HCT116 (cell line): ENCODE data around the gene EXD3. TPM values are rescaled to one million over a fixed set of nuclear protein-coding genes. Genes with fewer than 3 reads are reported as not detected.

Experiments used
- ATAC-seq: fragments of 200-7000 bp; cut with Tn5 transposase; 2 replicates; pipeline ENCODE4 v1.9.1; 2020; ENCODE audit warnings: mild to moderate bottlenecking, moderate library complexity
- BruUV-seq: library from RNA; stranded (reverse); fragments of 400-500 nt; replicated peaks from 2 replicates; lab custom pipeline; 2021; lab: Mats Ljungman, UMichigan
- CTCF ChIA-PET: fragments of 300-600 bp; sonication (Branson Sonifier 250); formaldehyde crosslinking; loops from one replicate; lab custom pipeline; 2021; ENCODE audit warnings: antibody characterized with exemption; lab: Charles Lee
- POLR2A ChIA-PET: fragments of 300-600, 350-600 bp; sonication (Branson Sonifier 250); formaldehyde crosslinking; loops from one replicate; lab custom pipeline; 2021; ENCODE audit warnings: antibody characterized with exemption; lab: Charles Lee
- RAD21 ChIA-PET, 2 experiments: fragments of 300-600 bp; sonication (Branson Sonifier 250); formaldehyde crosslinking; loops; one replicate each; lab custom pipeline; 2023; ENCODE audit warnings: low total read pairs in 2 of 2; ENCODE audit not compliant: uncharacterized antibody in 2 of 2, unreplicated experiment in 2 of 2, low non-redundant PET in 1 of 2; lab: Charles Lee
- DNase-seq: peaks from one replicate; pipeline ENCODE4 v3.0.0-alpha.2; 2010; ENCODE audit warnings: low read depth, low spot score
- H2AFZ ChIP-seq: fragments of 200-600 bp; shearing (Covaris generic), sonication (generic); 2 replicates; pipeline ENCODE4 v1.6.1; 2017; ENCODE audit warnings: low read depth, mixed run types, mixed read lengths, antibody characterized with exemption, low read length; ENCODE audit not compliant: poor library complexity, severe bottlenecking
- H3K27ac ChIP-seq: 2 replicates; pipeline ENCODE4 v1.5.1; 2012; ENCODE audit warnings: low read depth, low read length
- H3K27me3 ChIP-seq: fragments of 200-600 bp; sonication (generic); 2 replicates; pipeline ENCODE4 v1.6.1; 2016; ENCODE audit warnings: mixed run types, low read length, mixed read lengths; ENCODE audit not compliant: insufficient read depth
- H3K36me3 ChIP-seq, 2 experiments: fragments of 200-500 bp in 1 of 2; fragments of 200-600 bp in 1 of 2; sonication (Bioruptor generic) in 1 of 2; sonication (generic) in 1 of 2; 2 replicates each; pipeline versions ENCODE4 v1.5.1 to v1.6.1; 2014 to 2016; ENCODE audit warnings: low read length in 2 of 2, inconsistent platforms in 1 of 2, mixed read lengths in 1 of 2, mixed run types in 1 of 2; ENCODE audit not compliant: insufficient read depth in 2 of 2, control insufficient read depth in 1 of 2
- H3K4me1 ChIP-seq, 2 experiments: fragments of 200-600 bp in 1 of 2; sonication (generic) in 1 of 2; 2 replicates each; pipeline versions ENCODE4 v1.5.1 to v1.6.1; 2012 to 2017; ENCODE audit warnings: low read length in 2 of 2, inconsistent platforms in 1 of 2, mild to moderate bottlenecking in 1 of 2, mixed read lengths in 1 of 2, mixed run types in 1 of 2, moderate library complexity in 1 of 2; ENCODE audit not compliant: insufficient read depth in 2 of 2, control insufficient read depth in 1 of 2
- H3K4me2 ChIP-seq: fragments of 200-600 bp; sonication (generic); 2 replicates; pipeline ENCODE4 v1.6.1; 2017; ENCODE audit warnings: mixed run types, low read length, mixed read lengths
- H3K4me3 ChIP-seq, 2 experiments: fragments of 200-600 bp in 1 of 2; sonication (generic) in 1 of 2; replicated peaks in 1 of 2; 2 replicates each; pipeline ENCODE4 v1.5.1; 2011 to 2016; ENCODE audit warnings: low read length in 2 of 2, control low read depth in 1 of 2, low read depth in 1 of 2, mild to moderate bottlenecking in 1 of 2, mixed read lengths in 1 of 2, mixed run types in 1 of 2
- H3K79me2 ChIP-seq: fragments of 200-600 bp; sonication (generic); 2 replicates; pipeline ENCODE4 v1.6.1; 2017; ENCODE audit warnings: mild to moderate bottlenecking, mixed run types, low read length, moderate library complexity, mixed read lengths; ENCODE audit not compliant: insufficient read depth
- H3K9ac ChIP-seq: fragments of 200-600 bp; sonication (generic); 2 replicates; pipeline ENCODE4 v1.6.1; 2016; ENCODE audit warnings: low read length, mixed read lengths
- H3K9me2 ChIP-seq: fragments of 200-600 bp; sonication (generic), shearing (Covaris generic); 2 replicates; pipeline ENCODE4 v1.6.1; 2017; ENCODE audit warnings: mixed run types, mild to moderate bottlenecking, moderate library complexity; ENCODE audit not compliant: insufficient read depth
- H3K9me3 ChIP-seq, 2 experiments: fragments of 200-500 bp in 1 of 2; fragments of 200-600 bp in 1 of 2; sonication (Bioruptor generic) in 1 of 2; sonication (generic) in 1 of 2; 2 replicates each; pipeline ENCODE4 v1.6.1; 2014 to 2017; ENCODE audit warnings: low read length in 2 of 2, mixed read lengths in 2 of 2, inconsistent platforms in 1 of 2, low read depth in 1 of 2, mild to moderate bottlenecking in 1 of 2, mixed run types in 1 of 2, moderate library complexity in 1 of 2; ENCODE audit not compliant: control insufficient read depth in 1 of 2, insufficient read depth in 1 of 2
- H4K20me1 ChIP-seq: fragments of 200-600 bp; sonication (generic), shearing (Covaris generic); 2 replicates; pipeline ENCODE4 v1.6.1; 2017; ENCODE audit warnings: mixed run types, mild to moderate bottlenecking, moderate library complexity; ENCODE audit not compliant: insufficient read depth
- ATF3 ChIP-seq: IDR thresholded peaks from 2 replicates; pipeline ENCODE4 v1.6.1; 2012
- CEBPB ChIP-seq: IDR thresholded peaks from 2 replicates; pipeline ENCODE4 v1.6.1; 2012; ENCODE audit warnings: low read depth
- EGR1 ChIP-seq: IDR thresholded peaks from 2 replicates; pipeline ENCODE4 v1.6.1; 2012; ENCODE audit warnings: low read depth
- ELF1 ChIP-seq: IDR thresholded peaks from 2 replicates; pipeline ENCODE4 v1.6.1; 2012; ENCODE audit warnings: low read depth, borderline replicate concordance
- EZH2phosphoT487 ChIP-seq: fragments of 200-600 bp; IDR thresholded peaks from 2 replicates; pipeline ENCODE4 v1.6.1; 2018; ENCODE audit warnings: antibody characterized with exemption, borderline replicate concordance
- FOSL1 ChIP-seq: IDR thresholded peaks from 2 replicates; pipeline ENCODE4 v1.6.1; 2012; ENCODE audit warnings: low read depth
- POLR2A ChIP-seq: IDR thresholded peaks from 2 replicates; pipeline ENCODE4 v1.7.0; 2011; ENCODE audit warnings: borderline replicate concordance; ENCODE audit not compliant: insufficient read depth, insufficient read length; ENCODE audit errors: extremely low read depth
- RAD21 ChIP-seq: IDR thresholded peaks from 2 replicates; pipeline ENCODE4 v1.6.1; 2012; ENCODE audit warnings: low read depth, mild to moderate bottlenecking
- SRF ChIP-seq: IDR thresholded peaks from 2 replicates; pipeline ENCODE4 v1.6.1; 2012; ENCODE audit warnings: low read depth
- TCF7L2 ChIP-seq: IDR thresholded peaks from 2 replicates; pipeline ENCODE4 v1.7.0; 2011; ENCODE audit warnings: borderline replicate concordance, inconsistent platforms; ENCODE audit not compliant: insufficient read depth, insufficient read length; ENCODE audit errors: extremely low read depth
- ZFX ChIP-seq: fragments of 450-650 bp; IDR thresholded peaks from 2 replicates; pipeline ENCODE4 v1.6.1; 2017
- ZNF274 ChIP-seq: fragments of 200-500 bp; sonication (Bioruptor generic); IDR thresholded peaks from 2 replicates; pipeline ENCODE4 v1.6.1; 2014; ENCODE audit warnings: mild to moderate bottlenecking, low read depth, low read length, inconsistent platforms
- intact Hi-C: fragments of 100-400 bp; cut with micrococcal nuclease; formaldehyde crosslinking; loops from 2 replicates; pipeline ENCODE4 v1.10.0; 2022
- total RNA-seq: library from RNA; stranded (reverse); gene quantifications from one replicate; pipeline ENCODE4 v1.2.1, GENCODE V29; 2021; ENCODE audit not compliant: unreplicated experiment
- TF ChIP-seq, protein P1 (sequence below): IDR thresholded peaks from 2 replicates; pipeline ENCODE4 v1.6.1; 2011; ENCODE audit warnings: mild to moderate bottlenecking, low read length, moderate library complexity; ENCODE audit not compliant: insufficient replicate concordance; ENCODE audit errors: extremely low read depth
- TF ChIP-seq, protein P2 (sequence below): IDR thresholded peaks from 2 replicates; pipeline ENCODE4 v1.6.1; 2012; ENCODE audit warnings: low read depth
- TF ChIP-seq, protein P3 (sequence below), 3 experiments: fragments of 200-600 bp in 1 of 3; sonication (generic) in 1 of 3; IDR thresholded peaks in 2 of 3; conservative IDR thresholded peaks in 1 of 3; 2 replicates each; pipeline ENCODE4 v1.5.1; 2012 to 2017; ENCODE audit warnings: low read depth in 2 of 3, low read length in 2 of 3, antibody characterized with exemption in 1 of 3, borderline replicate concordance in 1 of 3, control low read depth in 1 of 3, mild to moderate bottlenecking in 1 of 3, mixed read lengths in 1 of 3, mixed run types in 1 of 3, moderate library complexity in 1 of 3; ENCODE audit not compliant: insufficient read depth in 1 of 3

EXD3 gene
- total RNA-seq, 1 experiment from 2014 or later, result 25.4 TPM

DNA sequence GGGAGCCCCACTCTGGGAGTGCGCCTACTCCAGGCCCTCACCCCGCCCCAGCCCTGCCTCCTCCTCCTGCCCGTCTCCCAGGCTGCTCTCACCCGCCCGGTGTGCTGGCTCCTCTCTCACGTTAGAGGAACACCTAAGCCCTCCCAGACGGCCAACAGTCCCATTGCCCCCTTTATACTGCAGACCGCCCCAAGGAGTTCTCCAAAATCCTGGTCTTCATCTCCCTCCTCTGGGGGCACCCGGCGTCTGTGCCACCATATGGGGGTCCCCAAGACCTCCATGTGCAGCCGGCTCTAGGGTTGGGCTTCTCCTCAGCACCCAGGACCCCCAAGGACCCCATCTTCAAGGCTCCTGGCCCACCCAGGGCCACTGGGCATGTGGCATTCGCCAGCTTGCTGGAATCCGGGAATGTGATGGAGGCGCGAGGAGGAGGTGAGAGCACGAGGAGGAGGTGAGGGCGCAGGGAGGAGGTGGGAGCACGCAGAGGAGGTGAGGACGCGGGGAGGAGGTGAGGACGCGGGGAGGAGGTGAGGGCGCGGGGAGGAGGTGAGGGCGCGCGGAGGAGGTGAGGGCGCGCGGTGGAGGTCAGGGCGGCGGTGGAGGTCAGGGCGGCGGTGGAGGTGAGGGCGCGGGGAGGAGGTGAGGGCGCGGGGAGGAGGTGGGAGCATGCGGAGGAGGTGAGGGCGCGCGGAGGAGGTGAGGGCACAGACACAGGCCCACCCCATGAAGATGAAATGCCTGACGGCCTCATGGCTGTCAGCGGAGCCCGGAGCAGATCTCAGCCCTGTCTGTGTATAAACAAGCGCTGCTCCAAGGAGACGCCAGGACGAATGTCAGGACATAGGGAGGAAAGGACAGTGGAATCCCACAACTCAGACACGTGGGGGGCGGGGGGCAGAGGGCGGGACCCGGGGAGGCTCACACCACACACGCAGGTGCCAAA lies 41.2 kb downstream of the EXD3 start:
- DNase-seq, result no peak
- H3K27me3 ChIP-seq, result no peaks in the 10 kb centered on the region
- no peak overlapping the region for H3K4me2 ChIP-seq
- ATAC-seq, result no peak
- intact Hi-C loops, result no loop called here
- H3K4me3 ChIP-seq, result no peak overlapping the region
- BruUV-seq, result no TSS peak
- H3K9me2 ChIP-seq, result no peaks in the 10 kb centered on the region
- CTCF ChIA-PET, result no interaction called here
- H3K4me1 ChIP-seq, result no peaks in the 10 kb centered on the region
- TF ChIP-seq TCF7L2, result no peak
- no peak for TF ChIP-seq SRF
- no peak for TF ChIP-seq CEBPB
- no peak for TF ChIP-seq ELF1
- TF ChIP-seq FOSL1, result no peak
- no peak for TF ChIP-seq ATF3
- TF ChIP-seq RAD21, result no peak
- no peak for TF ChIP-seq ZNF274
- no peak for TF ChIP-seq EZH2phosphoT487
- TF ChIP-seq ZFX, result no peak
- TF ChIP-seq EGR1, result no peak
- TF ChIP-seq, protein P1, sequence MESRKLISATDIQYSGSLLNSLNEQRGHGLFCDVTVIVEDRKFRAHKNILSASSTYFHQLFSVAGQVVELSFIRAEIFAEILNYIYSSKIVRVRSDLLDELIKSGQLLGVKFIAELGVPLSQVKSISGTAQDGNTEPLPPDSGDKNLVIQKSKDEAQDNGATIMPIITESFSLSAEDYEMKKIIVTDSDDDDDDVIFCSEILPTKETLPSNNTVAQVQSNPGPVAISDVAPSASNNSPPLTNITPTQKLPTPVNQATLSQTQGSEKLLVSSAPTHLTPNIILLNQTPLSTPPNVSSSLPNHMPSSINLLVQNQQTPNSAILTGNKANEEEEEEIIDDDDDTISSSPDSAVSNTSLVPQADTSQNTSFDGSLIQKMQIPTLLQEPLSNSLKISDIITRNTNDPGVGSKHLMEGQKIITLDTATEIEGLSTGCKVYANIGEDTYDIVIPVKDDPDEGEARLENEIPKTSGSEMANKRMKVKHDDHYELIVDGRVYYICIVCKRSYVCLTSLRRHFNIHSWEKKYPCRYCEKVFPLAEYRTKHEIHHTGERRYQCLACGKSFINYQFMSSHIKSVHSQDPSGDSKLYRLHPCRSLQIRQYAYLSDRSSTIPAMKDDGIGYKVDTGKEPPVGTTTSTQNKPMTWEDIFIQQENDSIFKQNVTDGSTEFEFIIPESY, result no peak
- TF ChIP-seq, protein P2, sequence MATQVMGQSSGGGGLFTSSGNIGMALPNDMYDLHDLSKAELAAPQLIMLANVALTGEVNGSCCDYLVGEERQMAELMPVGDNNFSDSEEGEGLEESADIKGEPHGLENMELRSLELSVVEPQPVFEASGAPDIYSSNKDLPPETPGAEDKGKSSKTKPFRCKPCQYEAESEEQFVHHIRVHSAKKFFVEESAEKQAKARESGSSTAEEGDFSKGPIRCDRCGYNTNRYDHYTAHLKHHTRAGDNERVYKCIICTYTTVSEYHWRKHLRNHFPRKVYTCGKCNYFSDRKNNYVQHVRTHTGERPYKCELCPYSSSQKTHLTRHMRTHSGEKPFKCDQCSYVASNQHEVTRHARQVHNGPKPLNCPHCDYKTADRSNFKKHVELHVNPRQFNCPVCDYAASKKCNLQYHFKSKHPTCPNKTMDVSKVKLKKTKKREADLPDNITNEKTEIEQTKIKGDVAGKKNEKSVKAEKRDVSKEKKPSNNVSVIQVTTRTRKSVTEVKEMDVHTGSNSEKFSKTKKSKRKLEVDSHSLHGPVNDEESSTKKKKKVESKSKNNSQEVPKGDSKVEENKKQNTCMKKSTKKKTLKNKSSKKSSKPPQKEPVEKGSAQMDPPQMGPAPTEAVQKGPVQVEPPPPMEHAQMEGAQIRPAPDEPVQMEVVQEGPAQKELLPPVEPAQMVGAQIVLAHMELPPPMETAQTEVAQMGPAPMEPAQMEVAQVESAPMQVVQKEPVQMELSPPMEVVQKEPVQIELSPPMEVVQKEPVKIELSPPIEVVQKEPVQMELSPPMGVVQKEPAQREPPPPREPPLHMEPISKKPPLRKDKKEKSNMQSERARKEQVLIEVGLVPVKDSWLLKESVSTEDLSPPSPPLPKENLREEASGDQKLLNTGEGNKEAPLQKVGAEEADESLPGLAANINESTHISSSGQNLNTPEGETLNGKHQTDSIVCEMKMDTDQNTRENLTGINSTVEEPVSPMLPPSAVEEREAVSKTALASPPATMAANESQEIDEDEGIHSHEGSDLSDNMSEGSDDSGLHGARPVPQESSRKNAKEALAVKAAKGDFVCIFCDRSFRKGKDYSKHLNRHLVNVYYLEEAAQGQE, result no peak
- no peak for TF ChIP-seq POLR2A
- TF ChIP-seq, protein P3, sequence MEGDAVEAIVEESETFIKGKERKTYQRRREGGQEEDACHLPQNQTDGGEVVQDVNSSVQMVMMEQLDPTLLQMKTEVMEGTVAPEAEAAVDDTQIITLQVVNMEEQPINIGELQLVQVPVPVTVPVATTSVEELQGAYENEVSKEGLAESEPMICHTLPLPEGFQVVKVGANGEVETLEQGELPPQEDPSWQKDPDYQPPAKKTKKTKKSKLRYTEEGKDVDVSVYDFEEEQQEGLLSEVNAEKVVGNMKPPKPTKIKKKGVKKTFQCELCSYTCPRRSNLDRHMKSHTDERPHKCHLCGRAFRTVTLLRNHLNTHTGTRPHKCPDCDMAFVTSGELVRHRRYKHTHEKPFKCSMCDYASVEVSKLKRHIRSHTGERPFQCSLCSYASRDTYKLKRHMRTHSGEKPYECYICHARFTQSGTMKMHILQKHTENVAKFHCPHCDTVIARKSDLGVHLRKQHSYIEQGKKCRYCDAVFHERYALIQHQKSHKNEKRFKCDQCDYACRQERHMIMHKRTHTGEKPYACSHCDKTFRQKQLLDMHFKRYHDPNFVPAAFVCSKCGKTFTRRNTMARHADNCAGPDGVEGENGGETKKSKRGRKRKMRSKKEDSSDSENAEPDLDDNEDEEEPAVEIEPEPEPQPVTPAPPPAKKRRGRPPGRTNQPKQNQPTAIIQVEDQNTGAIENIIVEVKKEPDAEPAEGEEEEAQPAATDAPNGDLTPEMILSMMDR (IDR thresholded peaks at IDR 0.05 in 2 of 3, conservative IDR thresholded peaks at IDR 0.05 in 1 of 3; ENCODE audit: borderline replicate concordance in 1 of 3, insufficient read depth in 1 of 3, low read depth in 2 of 3, low read length in 2 of 3), result no peak
- no peak overlapping the region for H2AFZ ChIP-seq
- H3K27ac ChIP-seq, result no peak overlapping the region
- H3K79me2 ChIP-seq, result no peaks in the 10 kb centered on the region
- no peaks in the 10 kb centered on the region for H3K9me3 ChIP-seq
- H3K36me3 ChIP-seq, result no peaks in the 10 kb centered on the region; a peak in 1 of 4 replicates
- no peaks in the 10 kb centered on the region for H4K20me1 ChIP-seq
- RAD21 ChIA-PET, result no interaction called here
- POLR2A ChIA-PET, result no interaction called here
- H3K9ac ChIP-seq, result no peak overlapping the region
